Type B pancreatic cell (in vitro differentiated cells): ENCODE results near the gene VMA21. TPM values are rescaled to one million over a fixed set of nuclear protein-coding genes. Genes with fewer than 3 reads are reported as not detected.

ENCODE experiments used
- DNase-seq: peaks from one replicate; pipeline ENCODE4 v3.0.0; 2021; ENCODE audit warnings: mixed read lengths; ENCODE audit not compliant: unreplicated experiment; ENCODE audit errors: extremely low spot score
- H3K27ac Mint-ChIP-seq: 2 replicates; pipeline ENCODE4 v1.8.0; 2021; ENCODE audit warnings: mild to moderate bottlenecking, mixed read lengths
- H3K27me3 Mint-ChIP-seq: 2 replicates; pipeline ENCODE4 v1.8.0; 2021; ENCODE audit warnings: mixed read lengths
- H3K36me3 Mint-ChIP-seq: 2 replicates; pipeline ENCODE4 v1.8.0; 2021; ENCODE audit warnings: mixed read lengths
- H3K4me1 Mint-ChIP-seq: one replicate; pipeline ENCODE4 v1.8.0; 2021; ENCODE audit warnings: mixed read lengths; ENCODE audit not compliant: unreplicated experiment
- H3K4me3 Mint-ChIP-seq: 2 replicates; pipeline ENCODE4 v1.8.0; 2021; ENCODE audit warnings: mild to moderate bottlenecking, mixed read lengths
- H3K9me3 Mint-ChIP-seq: 2 replicates; pipeline ENCODE4 v1.8.0; 2021; ENCODE audit warnings: mixed read lengths
- long read RNA-seq: library from polyadenylated mRNA; unstranded; transcript quantifications from one replicate; pipeline ENCODE4 v2.0.0, GENCODE V29; 2020
- total RNA-seq: library from RNA; stranded (reverse); gene quantifications from 2 replicates; pipeline ENCODE4 v1.2.1, GENCODE V29; 2021; ENCODE audit warnings: low replicate concordance
- TF ChIP-seq, protein P1 (sequence below): fragments of 200-600 bp; sonication (generic); conservative IDR thresholded peaks from 2 replicates; pipeline ENCODE4 v1.5.0; 2021; ENCODE audit warnings: antibody characterized with exemption, mild to moderate bottlenecking

Gene VMA21
- 26.6 and 40.7 TPM in 2 replicates for total RNA-seq
- long read RNA-seq, full-length matches to known transcripts: 13 of 20 reads
- long read RNA-seq, partial matches to known transcripts: 0 of 20 reads
- long read RNA-seq, other reads (novel, unspliced or antisense): 7 of 20 reads

DNA sequence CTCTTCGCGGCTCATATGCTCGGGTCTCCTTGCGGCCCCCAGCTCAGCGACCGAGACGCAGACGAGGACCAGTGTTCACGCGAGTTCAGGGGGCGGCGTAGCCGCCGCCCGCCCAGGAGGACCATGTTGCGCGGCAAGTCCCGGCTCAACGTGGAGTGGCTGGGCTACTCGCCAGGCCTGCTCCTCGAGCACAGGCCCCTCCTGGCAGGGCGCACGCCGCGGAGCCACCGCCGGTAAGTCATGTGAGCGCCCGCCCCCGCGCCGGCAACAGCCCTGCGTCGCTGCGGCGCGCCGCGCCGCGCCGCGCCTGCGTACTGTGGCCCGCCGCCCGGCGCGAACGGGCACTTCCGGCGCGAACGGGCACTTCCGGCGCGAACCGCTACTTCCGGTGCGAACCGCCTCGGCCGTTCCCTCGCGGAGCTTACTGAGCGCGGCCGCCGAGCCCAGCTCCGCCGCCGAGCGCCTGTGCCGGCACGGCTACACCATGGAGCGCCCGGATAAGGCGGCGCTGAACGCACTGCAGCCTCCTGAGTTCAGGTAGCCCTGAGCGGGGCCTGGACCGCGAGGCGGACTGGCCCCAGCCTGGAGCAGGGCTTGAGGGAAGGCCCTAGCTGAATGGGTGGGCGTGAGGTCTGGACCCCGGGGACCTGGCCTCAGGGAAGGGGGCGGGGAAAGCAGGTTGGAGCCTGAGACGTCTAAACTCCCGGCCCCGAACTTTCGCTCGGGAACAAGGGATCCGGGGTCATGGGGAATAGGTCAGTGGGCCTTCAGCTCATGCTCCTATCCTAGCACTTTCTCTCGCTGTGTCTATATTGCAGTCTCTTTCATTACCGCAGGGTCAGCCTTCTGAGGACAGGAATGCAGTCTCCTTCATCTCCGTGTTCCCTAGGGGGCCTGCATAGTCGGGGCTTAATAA lies at the start of gene VMA21:
TSS of gene VMA21 (plus strand) at position 382 of the 916 bp plus-strand sequence. CDS start at position 485, 103 bp downstream.
- Mint-ChIP-seq H3K36me3 (no peaks in the 10 kb centered on the region), H3K27ac (peak within 1 kb of the TSS; percentile 90), H3K27me3 (no peaks in the 10 kb centered on the region), H3K4me3 (peak within 1 kb of the TSS; percentile 90), H3K9me3 (no peaks in the 10 kb centered on the region), H3K4me1 (peaks cover 4% of the 10 kb centered on the region)
- peak; percentile 84 for DNase-seq
- TF ChIP-seq, protein P1, sequence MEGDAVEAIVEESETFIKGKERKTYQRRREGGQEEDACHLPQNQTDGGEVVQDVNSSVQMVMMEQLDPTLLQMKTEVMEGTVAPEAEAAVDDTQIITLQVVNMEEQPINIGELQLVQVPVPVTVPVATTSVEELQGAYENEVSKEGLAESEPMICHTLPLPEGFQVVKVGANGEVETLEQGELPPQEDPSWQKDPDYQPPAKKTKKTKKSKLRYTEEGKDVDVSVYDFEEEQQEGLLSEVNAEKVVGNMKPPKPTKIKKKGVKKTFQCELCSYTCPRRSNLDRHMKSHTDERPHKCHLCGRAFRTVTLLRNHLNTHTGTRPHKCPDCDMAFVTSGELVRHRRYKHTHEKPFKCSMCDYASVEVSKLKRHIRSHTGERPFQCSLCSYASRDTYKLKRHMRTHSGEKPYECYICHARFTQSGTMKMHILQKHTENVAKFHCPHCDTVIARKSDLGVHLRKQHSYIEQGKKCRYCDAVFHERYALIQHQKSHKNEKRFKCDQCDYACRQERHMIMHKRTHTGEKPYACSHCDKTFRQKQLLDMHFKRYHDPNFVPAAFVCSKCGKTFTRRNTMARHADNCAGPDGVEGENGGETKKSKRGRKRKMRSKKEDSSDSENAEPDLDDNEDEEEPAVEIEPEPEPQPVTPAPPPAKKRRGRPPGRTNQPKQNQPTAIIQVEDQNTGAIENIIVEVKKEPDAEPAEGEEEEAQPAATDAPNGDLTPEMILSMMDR: no peak

DNA sequence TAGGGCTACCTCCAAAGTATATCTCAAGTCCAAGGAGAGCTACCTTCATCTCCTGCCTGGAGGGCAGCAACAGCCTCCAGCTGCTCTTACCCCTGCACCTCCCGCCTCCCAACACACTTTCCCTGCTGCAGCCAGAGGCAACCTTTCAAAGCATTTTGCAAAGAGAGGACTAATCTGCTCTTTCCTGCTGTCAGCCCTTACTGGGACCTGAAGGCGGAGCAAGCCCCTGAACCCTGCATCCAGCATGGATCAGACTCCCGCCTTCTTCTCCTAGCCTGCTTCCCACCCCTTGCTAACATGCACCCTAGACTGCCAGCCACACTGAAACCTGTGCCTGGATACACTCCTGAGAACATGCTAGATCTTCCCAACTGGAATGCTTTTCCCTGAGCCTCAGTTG lies 37.7 kb upstream of the VMA21 start:
- Mint-ChIP-seq H3K9me3 (no peaks in the 10 kb centered on the region), H3K27me3 (peaks cover 14% of the 10 kb centered on the region), H3K4me1 (no peaks in the 10 kb centered on the region), H3K27ac (no peak overlapping the region), H3K4me3 (no peak overlapping the region), H3K36me3 (no peaks in the 10 kb centered on the region)
- DNase-seq: no peak
- TF ChIP-seq, protein P1: no peak

DNA sequence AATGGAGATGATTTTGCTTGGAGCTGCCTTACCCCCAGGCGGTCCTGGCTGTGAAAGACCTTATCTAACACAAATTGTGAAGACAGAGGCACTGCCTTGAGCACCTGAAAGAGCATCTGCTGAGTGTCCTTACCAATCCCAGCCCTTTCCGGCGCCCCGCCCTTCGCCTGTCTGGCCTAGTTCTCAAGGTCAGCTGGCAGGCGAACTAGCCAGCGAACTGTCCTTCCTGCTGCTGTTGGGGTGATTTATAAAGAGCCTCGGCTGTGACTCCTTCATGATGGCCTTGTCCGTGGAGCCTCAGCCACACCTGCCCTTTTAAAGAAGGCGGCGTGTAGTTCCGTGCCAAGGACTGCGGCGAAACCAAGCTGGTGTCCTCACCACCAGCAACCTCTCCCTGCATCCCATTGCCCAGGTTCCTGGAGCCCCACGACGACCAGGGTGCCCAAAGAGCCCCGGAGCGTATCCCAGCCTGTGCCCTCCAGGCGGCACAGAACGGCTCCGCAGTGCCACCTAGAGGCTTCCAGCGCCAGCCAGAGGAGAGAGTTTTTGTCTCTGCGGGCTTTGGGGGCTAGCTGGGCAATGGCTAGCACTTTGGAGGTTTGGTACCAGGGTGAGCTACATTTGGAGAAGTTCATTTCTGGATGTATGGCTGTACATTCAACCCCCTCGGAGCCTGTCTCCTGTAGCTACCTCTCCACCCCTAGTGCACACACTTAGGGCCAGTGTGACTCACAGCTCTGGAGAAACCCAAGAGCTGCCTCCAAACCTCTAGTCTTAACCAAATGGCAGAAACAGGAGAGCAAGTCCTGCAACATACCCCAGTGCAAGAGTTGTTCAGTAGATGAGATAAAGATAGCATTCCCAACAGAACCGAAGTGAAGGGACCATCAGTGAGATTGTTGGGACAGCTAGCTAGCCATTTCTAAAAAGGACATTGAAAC lies 36.8 kb upstream of the VMA21 start:
- H3K4me3 Mint-ChIP-seq: peak overlapping the region; percentile 49
- no peak for DNase-seq

DNA sequence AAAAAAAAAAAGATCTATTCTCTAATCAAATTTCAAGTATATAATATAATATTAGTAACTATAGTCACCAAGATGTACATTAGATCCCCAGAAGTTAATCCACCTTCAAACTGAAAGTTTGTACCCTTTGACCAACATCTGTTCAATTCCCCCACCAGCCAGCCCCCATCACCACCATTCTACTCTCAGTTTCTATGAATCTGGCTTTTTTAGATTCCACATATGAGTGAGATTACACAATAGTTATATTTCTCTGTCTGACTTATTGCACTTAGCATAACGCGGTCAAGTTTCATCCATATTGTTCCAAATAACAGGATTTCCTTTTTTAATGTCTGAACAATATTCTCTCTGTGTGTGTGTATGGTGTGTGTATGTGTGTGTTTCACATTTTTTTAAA lies 33.7 kb upstream of the VMA21 start:
- Mint-ChIP-seq H3K27ac (no peak overlapping the region), H3K4me1 (no peaks in the 10 kb centered on the region), H3K36me3 (no peaks in the 10 kb centered on the region), H3K27me3 (peaks cover 15% of the 10 kb centered on the region), H3K4me3 (no peak overlapping the region), H3K9me3 (no peaks in the 10 kb centered on the region)
- TF ChIP-seq, protein P1: no peak
- no peak for DNase-seq

More for the DNA sequence above, 36.8 kb upstream of the VMA21 start:
- TF ChIP-seq, protein P1: peak; percentile 76
- Mint-ChIP-seq H3K27me3 (peaks cover 14% of the 10 kb centered on the region), H3K27ac (no peak overlapping the region), H3K4me1 (no peaks in the 10 kb centered on the region), H3K36me3 (no peaks in the 10 kb centered on the region), H3K9me3 (no peaks in the 10 kb centered on the region)

GRCh38 chrX:151365579-151365978 lies 31.4 kb upstream of the VMA21 start:
- TF ChIP-seq, protein P1: no peak
- H3K9me3 Mint-ChIP-seq: no peaks in the 10 kb centered on the region

More at GRCh38 chrX:151365579-151365978, 31.4 kb upstream of the VMA21 start:
- peaks cover 16% of the 10 kb centered on the region for H3K27me3 Mint-ChIP-seq
- H3K36me3 Mint-ChIP-seq: no peaks in the 10 kb centered on the region
- DNase-seq: no peak
- H3K27ac Mint-ChIP-seq: no peak overlapping the region
- H3K4me1 Mint-ChIP-seq: no peaks in the 10 kb centered on the region
- H3K4me3 Mint-ChIP-seq: no peak overlapping the region
